Fibroblast of skin of scalp (primary cell): ENCODE results near the gene MDGA2.

Source experiments
- DNase-seq: peaks from one replicate; pipeline ENCODE4 v3.0.0-alpha.2; 2013

MDGA2 gene

GRCh38 chr14:46894476-46894875 lies 780.9 kb downstream of the MDGA2 start:
- no peak for DNase-seq

GRCh38 chr14:46887144-46887543 lies 788.3 kb downstream of the MDGA2 start:
- no peak for DNase-seq

GRCh38 chr14:46885566-46885965 lies 789.8 kb downstream of the MDGA2 start:
- no peak for DNase-seq

GRCh38 chr14:46861753-46862152 lies 813.7 kb downstream of the MDGA2 start:
- no peak for DNase-seq

- no peak for DNase-seq
These were observed 834.3 kb downstream of the MDGA2 start for GRCh38 chr14:46840944-46841720.

- no peak for DNase-seq
These were observed 855.1 kb downstream of the MDGA2 start for GRCh38 chr14:46820291-46820690.

- no peak for DNase-seq
These were observed 856.3 kb downstream of the MDGA2 start for GRCh38 chr14:46819117-46819516.

GRCh38 chr14:46818147-46818546 lies 857.3 kb downstream of the MDGA2 start:
- no peak for DNase-seq

GRCh38 chr14:46793144-46793543 lies 882.3 kb downstream of the MDGA2 start:
- no peak for DNase-seq
